DMS53 treated with DMSO at 0.1 percent for 48 hours (cell line): ENCODE data around the gene RAD21L1.

Source experiments
- DNase-seq: peaks from one replicate; lab custom pipeline; 2025; ENCODE audit not compliant: unreplicated experiment; lab: John Stamatoyannopoulos, UW

The RAD21L1 gene

GRCh38 chr20:1225783-1226654 lies at the start of gene RAD21L1:
Gene RAD21L1 (plus strand): TSS chr20:1226044. CDS start chr20:1228454, 2,410 bp downstream.
- DNase-seq: peak; percentile 35

DNA sequence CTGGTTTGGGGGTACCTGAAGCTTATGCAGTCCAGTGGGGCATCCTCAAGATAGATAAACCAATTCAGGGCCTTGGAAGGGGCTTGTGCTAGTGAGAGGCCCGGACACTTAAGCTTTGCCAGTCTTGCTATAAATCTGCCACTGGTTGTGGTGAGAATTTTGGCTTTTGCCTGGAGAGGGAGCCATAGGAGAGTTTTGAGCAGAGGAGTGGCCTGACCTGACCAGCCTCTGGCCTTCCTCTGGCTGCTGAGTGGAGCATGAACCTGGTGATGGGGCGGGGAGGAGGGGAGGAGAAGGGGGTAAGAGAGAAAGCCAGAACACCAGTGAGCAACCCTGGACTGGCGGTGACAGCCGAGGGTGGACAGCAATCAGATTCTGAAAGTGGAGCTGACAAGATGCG lies 48.2 kb upstream of the RAD21L1 start:
- DNase-seq: no peak

DNA sequence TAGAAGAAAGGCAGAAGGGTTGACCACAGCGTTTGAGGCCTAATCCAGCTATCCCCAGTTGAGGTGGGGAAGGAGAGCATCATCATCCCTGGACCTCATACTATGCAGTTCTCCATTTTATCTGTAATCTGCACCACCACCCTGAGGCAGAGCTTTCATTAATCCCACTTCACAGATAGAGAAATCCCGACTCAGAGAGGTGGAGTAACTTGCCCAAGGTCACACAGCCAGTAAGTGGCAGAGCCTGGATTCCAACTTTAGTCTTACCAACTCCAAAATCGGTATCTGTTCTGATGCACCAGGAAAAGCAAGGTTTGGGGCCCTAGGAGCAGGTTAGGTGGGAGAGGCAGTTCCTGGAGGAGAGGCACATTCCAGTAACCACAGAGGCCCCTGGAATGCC lies 47.7 kb upstream of the RAD21L1 start:
- no peak for DNase-seq

DNA sequence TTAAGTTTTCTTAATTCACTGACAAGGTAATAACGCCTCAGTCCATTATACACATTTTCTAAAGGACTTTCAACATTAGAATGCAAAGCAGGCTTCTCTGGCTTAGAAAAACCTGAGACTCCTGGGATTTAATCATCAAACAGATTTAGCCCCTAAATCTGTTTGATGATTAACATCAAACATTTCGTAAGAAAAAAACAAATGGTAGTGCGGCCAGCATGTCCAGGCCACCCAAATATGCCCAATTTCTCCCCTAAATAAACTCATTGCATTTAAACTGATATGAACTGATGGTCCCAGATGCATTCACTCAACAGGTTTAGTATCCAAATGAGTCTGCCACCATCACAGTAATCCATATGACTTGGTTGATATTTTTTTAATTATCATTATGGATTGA lies 47.2 kb upstream of the RAD21L1 start:
- DNase-seq: no peak

DNA sequence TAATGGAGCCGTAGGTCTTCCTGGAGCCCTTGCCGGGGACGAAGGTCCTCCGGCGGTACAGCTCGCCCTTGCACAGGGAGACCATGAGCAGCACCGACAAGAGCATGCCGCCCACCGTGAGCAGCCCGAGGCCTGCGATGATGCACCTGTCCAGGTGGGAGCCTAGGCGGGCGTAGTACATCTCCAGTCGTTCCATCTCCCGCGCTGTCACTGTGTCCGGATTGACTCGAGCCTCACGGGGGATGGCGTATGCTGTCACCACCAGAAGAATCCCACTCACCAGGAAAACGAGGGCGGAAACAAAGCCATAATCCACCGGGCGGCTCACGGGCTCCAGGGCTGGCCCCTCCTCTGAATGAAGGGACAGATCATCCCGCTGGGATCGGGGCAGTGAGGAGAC lies 44.9 kb upstream of the RAD21L1 start:
- DNase-seq: no peak

- DNase-seq: no peak
These were observed 43.7 kb upstream of the RAD21L1 start for GRCh38 chr20:1182106-1182505.

GRCh38 chr20:1183153-1183552 lies 42.7 kb upstream of the RAD21L1 start:
- no peak for DNase-seq

DNA sequence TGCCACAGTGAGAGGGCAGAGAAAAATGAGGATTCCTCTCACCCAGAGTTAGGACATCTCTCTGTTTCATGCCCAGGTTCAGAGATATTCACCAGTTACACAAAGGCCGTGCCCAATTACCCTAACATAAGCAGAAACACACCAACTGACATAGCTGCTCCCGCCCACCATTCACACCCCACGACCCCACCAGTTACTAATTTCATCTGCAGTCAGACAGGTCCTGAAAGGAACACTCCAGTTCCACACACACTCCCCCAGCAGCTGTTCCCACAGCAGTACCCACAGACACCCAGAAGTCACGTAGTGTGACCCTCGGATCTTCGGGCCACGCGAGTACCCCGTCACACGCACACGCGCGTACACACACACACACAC lies 41.6 kb upstream of the RAD21L1 start:
- no peak for DNase-seq

DNA sequence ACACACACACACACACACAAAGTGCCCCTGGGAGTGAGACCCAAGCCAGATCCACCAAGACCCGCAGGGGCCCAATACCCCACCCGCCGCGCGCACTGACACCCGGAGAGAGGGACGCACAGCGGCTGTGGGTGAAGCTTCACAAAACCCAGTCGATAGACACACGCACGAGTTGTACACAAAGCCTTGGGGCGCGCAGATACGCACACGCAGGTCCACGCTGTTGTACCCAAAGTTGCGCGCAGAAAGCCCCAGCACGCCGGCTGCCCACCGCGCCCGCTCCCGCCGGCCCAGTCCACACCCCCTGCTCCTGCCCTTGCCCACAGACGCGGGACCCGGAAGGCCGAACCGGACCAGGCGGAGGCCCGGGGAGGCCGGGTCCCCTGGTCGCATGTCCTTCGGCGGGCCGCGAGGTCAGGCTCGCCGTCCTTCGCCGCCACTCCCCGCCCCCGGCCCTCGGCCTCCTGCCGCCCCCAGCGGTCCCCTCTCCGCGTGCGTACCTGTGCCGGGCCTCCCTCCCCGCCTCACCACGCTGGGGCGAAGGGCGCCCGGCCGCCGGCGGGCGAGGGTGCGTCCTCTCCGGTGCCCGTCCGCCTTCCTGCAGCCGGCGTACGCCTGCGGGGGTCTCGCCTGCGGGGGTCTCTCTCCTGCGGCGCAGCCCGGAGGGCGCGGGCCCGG lies 41.1 kb upstream of the RAD21L1 start, which contains the start of gene TMEM74B:
TSS of gene TMEM74B (minus strand) at position 344 of the 678 bp plus-strand sequence. CDS start 1,180 bp downstream, outside the sequence.
- DNase-seq: no peak

GRCh38 chr20:1185316-1185741 lies 40.5 kb upstream of the RAD21L1 start:
- DNase-seq: no peak

DNA sequence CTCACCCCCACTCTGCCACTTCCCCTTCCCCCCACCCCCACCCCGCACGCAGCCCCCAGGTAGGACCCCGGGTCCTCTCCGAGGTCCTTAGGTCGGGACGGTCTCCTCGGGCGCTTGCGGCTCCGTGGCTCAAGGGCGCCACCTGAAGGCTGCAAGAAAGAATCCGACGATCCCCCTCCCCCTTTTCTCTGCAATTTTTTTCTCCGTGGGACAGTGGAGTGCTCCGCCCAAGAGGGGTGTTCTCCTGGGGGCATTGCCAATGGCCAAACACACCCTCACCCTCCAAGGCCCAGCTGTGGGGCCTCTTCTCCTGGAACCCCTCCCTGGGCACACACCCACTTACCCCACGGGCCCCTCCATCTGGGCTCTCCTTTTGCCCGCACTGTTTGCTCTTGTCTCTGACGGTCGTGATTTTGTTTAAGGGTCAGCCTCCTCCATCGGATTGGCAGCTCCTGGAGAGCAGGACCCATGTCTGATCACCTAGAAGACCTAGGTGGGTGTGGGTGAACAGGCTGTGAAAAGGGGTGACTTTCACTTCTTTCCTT lies 40.0 kb upstream of the RAD21L1 start:
- DNase-seq: peak; percentile 44

DNA sequence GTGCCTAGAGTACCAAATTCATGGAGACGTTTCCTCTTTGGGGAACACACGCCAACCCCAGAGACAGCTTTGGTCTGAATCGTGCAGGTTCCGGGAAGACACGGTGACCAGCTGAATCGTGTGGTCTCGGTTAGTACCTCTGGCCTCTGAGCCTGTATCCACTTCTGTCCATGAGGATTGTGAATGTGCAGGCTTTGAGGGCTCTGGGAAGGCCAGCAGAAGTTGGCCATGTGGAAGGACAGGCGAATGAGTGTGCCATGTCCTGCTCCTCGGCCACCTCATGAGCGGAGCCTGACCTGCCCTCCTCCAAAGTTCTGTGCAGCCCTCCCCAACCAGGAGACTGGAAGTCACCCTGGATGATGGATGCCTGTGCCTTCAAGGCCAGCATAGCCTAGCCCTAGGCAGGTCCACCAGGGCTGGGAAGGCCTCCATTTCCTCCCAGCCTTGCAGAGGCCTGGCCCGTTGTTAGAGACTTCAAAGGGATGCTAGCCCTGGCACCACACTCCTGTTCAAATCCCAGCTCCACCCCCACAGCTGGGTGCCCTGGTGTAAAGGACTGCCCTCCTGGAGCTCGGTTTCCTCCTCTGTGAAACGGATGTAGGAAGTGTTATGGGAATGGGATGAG lies 39.4 kb upstream of the RAD21L1 start:
- no peak for DNase-seq

GRCh38 chr20:1187605-1188171 lies 38.2 kb upstream of the RAD21L1 start:
- DNase-seq: no peak

DNA sequence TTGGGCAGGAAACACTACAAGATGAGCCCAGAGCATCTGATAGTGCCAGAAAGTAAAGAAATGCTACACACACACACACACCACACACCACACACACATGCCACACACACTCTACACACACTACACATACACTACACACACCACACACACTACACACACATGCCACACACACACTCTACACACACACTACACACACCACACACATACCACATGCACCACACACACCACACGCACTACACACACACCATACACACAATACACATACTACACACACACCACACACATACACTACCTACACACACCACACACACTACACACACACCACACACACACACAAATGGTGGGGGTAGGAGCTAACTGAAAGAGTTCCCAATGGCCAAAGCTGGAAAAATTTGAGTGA lies 37.5 kb upstream of the RAD21L1 start:
- no peak for DNase-seq

DNA sequence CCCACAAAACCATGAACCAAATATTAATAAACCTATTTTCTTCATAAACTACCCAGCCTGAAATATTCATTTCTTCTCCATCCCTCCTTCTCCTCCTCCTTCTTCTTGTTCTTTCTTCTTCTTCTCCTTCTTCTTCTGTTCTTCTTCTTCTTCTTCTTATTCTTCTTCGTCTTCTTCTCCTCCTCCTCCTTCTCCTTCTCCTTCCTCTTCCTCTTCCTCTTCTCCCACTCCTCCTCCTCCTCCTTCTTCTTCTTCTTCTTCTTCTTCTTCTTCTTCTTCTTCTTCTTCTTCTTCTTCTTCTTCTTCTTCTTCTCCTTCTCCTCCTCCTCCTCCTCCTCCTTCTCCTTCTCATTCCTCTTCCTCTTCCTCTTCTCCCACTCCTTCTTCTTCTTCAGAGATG lies 36.0 kb upstream of the RAD21L1 start:
- DNase-seq: no peak

DNA sequence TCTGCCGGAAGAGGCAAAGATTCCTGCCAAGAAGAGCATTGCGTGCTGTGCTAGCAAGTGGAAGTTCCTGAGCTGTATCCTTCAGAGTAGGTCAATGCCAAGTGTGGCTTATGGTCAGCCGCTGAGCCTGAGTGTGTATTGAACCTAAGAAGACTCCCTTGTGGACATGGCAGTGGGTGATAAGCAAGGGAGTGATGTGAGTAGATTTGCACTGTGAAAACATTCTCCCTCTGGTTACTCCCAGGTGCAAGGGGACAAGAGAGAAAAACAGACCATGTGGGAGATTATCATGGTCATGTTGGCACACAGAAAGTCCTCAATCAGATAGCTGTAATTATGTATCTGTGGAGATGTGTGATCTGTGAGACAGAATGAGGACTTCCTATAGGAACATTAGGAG lies 35.0 kb upstream of the RAD21L1 start:
- DNase-seq: no peak

GRCh38 chr20:1191299-1191698 lies 34.5 kb upstream of the RAD21L1 start:
- no peak for DNase-seq

GRCh38 chr20:1195226-1195625 lies 30.6 kb upstream of the RAD21L1 start:
- no peak for DNase-seq

GRCh38 chr20:1196634-1197033 lies 29.2 kb upstream of the RAD21L1 start:
- no peak for DNase-seq

DNA sequence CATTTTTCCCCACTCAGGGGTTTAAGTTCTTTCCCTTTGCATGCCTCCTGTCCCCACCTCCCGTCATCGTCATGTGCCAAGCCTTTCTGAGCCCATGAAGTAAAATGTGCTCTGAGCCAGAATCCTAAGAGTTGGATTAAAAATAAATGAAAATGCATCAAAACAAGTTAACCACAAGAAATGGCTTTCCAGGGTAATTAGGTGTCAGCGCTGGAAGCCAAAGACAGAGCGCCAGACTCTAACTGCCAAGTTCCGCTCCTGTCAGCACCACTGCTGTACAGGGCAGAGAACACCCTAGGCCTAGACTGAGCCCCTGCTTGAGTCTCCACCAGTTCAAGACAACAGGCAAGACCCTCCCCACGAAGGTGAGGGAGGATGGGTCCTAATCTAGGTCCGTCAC lies 28.0 kb upstream of the RAD21L1 start:
- no peak for DNase-seq

DNA sequence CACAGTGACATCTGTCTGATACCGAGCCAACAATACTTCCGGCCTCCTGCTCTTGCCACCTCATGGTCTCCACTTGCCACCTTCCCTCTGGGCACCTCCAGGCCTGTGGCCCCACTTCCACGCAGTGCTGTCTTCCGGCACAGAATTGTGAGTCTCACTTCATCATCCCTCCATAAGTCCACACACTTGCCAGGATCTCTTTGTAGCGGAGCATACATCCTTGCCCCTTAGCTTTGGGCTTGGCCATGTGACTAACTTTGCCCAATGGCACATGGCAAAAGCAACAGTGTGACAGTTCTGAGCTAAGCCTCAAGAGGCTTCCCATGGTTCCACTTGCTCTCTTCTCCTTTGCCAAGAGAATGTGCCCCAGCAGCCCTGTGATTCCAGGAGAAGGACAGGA lies 27.1 kb upstream of the RAD21L1 start:
- DNase-seq: no peak
